Posterior cingulate gyrus (tissue), 11 donors: Measurements from ENCODE around the gene MYBPHL.
"Not testable (repeated sequence)": the region's sequence is repeated elsewhere in the genome, so short reads cannot be mapped to it uniquely, and the experiment has no call there.

Experiments
- DNase-seq, 10 donors: peaks; one replicate each; pipeline versions ENCODE4 v3.0.0 to v3.0.0-alpha.2; 2020 to 2021; ENCODE audit warnings: mixed read lengths in 3 of 10
- intact Hi-C: fragments of 100-400 bp; cut with DNase I; formaldehyde crosslinking; loops from one replicate; pipeline ENCODE4 v1.15.1; 2023

The MYBPHL gene

DNA sequence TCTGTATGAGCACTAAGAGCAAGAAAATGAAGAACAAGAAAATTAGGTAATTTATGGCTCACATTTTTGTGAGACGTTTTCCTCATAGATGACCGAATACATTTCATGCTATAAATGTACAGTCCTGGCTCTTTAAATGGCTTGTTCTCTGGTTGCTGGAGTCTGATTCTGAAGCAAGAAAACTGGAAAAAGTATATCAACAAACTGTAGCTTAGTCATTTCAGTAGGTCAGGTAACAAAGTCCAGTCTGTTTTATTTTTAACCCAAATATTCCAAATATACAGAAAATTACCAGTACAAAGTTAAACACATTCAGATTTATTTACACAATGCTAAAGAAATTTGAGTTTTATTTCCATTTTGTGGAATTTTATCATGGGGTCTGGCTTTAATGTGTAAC, 2.5 kb upstream of the MYBPHL start:
- no peak for DNase-seq
- intact Hi-C loops: no loop called here

DNA sequence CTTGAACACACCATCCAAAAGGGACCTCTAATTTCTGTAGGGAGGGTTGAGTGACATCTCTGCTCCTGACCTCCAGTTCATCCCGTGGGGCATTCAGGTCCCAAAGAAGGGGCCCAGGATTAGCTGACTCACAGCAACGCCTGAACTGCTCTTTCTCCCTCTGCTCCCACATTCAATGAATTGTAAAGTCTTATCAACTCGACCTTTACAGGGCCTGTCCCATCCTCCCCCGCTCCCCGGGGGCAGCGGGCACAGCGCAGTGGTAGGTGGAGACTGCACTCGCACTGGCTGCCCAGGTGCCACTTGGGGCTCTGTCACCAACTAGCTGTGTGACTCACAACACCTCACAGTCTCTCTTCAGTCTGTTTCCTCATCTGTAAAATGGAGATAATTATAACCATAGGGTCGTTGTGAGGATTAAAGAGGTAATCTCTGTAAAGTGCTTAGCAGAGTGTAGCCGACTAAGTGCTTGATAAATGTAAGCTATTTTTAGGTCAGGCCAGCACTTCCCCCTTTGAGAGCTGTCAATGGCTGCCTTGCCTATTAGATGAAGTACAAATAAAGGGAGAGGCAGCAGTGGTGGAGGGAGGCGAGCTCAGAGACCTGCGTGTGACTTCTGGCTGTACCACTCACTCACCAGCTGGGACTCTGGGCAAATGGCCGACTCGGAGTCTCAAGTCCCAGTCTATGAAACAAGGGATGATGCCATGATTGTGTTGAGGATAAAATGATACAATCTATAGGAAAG, 637 bp upstream of the MYBPHL start:
- intact Hi-C loops: no loop called here
- DNase-seq: peak in 7 of 10 donors; percentile 48 to 93 (median 58)

GRCh38 chr1:109305991-109306390, 820 bp downstream of the MYBPHL start:
- DNase-seq: not testable (repeated sequence)
- intact Hi-C loops: loop anchor here (2.0 kb wide), 1 partner anchor 23 kb away; the partner anchor contains the start of gene PSRC1

DNA sequence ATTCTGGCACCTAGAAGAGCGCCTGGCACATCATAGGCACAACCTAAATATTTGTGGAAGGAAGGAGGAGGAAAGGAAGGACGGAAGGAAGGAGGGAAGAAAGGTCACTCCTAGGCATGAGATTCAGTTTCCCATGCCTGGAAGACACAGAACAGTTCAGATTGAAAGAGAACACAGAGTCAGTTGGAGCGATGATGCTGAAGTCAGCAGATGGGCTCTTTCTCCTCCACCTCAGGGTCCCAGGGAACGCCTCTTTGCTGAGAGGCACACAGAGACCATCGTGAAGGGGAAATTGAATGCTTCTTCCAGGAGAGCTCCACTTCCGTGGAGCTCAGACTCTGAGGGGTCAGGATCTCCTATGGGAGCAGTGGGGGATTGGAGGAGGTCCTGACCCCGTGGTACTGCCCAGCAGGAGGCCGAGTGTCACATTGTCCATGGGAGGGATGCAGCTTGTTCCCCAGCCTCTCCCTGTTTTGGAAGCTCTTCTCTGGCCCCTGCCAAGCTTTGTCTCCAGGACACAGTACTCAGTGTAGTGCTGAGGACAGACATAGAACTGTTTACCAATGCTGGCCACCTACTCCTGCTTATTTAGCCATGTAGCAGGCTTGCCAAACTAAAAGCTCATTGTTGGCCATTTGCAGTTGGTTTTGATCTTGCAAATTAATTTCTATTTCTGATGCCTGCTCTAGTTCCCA, 2.4 kb downstream of the MYBPHL start:
- DNase-seq: peak; percentile 69 to 97 (median 82)
- intact Hi-C loops: loop anchor here (2.0 kb wide), 1 partner anchor 22 kb away; the partner anchor contains the start of gene PSRC1

GRCh38 chr1:109301874-109302273, 4.9 kb downstream of the MYBPHL start:
- no peak for DNase-seq
- intact Hi-C loops: no loop called here

DNA sequence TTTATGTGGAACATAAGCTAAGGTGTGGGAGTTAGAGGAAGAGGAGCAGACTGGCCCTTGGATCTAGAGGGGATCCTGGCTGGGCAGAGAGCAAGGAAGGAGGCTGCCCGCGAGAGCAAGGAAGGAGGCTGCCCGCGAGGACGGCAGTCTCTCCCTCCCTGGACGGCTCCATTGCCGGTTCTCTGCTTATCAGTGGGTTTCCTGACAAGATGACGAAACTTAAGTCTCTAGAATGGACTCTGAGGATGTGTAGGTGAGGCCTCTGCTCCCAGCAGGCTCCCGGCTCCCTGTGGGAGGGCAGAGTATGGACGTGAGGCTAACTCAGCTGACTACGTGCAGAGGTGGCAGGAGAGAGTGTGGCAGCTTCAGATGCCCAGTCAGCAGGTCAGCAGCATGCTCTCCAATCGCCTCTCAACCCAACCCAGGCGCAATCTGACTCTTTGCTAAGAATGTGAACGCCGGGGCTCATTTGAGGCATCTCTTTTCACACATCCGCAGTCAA, 6.1 kb downstream of the MYBPHL start:
- intact Hi-C loops: no loop called here

DNA sequence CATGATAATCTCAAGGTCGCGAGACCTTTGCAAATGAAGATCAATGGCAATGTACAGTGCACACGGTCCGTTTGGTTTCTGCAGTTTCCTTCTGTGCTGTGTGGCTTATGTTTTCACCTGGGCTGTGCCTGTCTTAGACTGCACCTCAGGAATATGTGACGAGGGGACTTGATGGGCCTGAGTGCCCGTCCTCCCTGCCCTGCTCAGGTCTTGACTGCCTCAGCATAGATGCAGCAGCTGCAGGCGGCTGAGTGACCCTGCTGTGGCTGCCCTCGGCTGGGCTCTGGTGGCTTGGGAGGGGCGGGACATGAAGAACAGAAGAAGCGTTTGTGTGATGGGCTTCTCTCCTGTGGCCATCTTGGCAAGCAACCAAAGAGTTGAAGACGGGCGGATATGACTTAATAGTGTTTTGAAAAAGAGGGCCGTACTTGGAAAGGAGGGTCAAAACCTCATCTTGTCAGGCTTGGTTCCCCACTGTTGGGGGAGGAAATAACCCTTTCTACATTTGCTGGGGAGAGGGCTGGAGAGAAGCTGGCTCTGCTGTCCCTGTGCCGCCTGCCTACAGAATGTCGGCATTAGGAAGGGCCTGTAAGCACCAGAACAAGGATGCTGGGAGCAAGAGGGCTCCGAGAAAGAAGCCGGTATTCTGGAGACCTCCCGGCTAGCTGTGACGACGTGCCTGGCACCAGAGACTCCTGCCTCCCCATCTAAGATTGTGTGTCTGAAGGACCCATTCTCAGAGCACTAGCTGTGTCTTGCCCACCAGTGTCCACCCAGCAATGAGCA, 7.1 kb downstream of the MYBPHL start:
- peak; percentile 74 to 98 (median 87) for DNase-seq
- intact Hi-C loops: no loop called here

More for the DNA sequence above, 6.1 kb downstream of the MYBPHL start:
- no peak for DNase-seq

DNA sequence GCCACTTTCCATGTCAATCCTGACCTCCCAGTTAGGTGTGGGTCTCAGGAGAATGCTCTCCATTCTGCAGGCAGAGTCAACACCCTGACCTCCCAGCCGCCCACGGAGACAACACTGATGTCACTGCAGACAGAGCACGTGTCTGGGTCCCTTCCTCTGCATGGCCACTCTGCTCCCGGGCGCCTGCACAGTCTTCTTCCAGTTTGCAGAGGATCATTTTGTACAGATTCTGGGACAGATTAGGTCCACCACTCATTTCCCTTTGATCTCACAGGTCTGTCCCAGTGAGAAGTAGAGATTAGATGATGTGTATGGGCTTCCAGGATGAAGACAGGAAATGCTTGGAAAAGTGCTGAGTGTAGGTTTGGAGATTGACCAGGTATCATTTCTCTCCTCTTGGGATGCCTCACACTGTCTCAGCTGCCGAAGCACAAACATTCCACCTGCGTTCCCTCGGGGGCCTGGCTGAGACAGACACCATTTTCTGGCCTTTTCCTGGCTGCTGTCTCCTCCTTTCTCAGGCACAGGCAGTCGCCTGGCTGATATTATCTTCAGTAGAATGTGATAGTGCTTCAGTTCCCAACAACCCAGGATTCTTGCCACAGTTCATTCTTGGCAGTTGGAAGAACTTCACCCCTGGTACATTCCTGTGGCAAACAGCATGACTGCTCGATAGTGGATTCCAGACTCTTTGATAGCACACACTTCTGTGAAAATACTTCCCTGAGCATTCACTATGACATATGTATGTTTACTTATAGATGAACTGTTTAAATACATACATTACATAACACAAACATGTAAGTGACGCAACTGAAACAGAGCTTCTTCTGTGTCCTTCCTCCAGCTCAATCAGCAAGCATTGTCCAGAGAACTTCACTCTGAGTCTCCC, 7.9 kb downstream of the MYBPHL start:
- intact Hi-C loops: no loop called here
- peak in 7 of 10 donors; percentile 62 to 96 (median 76) for DNase-seq

DNA sequence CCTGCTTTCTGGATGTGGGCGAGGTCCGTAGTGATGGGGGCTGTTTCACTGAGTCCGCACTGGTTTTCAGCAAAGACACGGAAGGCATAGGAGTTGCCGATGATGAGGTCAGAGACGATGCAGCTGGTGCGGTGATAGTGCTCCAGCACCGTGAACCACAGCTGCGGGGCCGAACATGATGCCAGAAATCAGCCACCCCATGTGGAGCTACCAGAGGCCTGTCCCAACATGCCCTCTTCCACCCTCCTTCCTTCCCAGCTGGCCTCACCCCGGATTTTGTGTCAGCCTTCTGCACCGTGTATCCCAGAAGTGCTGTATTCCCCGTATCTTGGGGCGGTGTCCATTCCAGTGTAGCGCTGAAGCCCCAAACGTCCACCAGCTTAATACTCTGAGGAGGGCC, 10.0 kb downstream of the MYBPHL start:
- intact Hi-C loops: no loop called here
- DNase-seq: no peak

- no peak for DNase-seq
Observed at GRCh38 chr1:109295712-109296415, 10.9 kb downstream of the MYBPHL start.

GRCh38 chr1:109294481-109294880, 12.3 kb downstream of the MYBPHL start:
- no peak for DNase-seq
- intact Hi-C loops: no loop called here

More at GRCh38 chr1:109295712-109296415, 10.9 kb downstream of the MYBPHL start:
- intact Hi-C loops: no loop called here

DNA sequence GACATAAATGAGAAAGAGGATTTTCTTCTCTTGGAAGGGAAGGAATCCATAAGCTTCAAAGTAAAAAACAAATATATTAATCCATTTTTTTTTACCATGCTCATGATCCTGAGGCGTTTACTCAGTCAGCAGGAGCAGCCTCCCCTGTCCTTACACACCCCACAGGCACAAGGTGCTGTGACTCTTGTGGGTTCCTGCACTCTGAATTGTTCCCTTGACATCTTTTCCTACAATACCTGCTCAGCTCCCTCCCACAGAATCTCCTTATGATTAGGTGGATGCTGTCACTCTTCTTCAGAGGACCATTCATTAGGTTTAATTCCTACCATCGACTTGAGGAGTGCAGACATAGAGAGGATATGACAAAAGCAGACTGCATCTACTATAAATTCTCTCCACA, 13.8 kb downstream of the MYBPHL start:
- DNase-seq: no peak
- intact Hi-C loops: no loop called here

- peak in 1 of 10 donors; percentile 13 for DNase-seq
- intact Hi-C loops: no loop called here
Observed at GRCh38 chr1:109292364-109292763, 14.4 kb downstream of the MYBPHL start.

GRCh38 chr1:109290998-109291397, 15.8 kb downstream of the MYBPHL start:
- peak in 1 of 10 donors; percentile 14 for DNase-seq
- intact Hi-C loops: no loop called here

DNA sequence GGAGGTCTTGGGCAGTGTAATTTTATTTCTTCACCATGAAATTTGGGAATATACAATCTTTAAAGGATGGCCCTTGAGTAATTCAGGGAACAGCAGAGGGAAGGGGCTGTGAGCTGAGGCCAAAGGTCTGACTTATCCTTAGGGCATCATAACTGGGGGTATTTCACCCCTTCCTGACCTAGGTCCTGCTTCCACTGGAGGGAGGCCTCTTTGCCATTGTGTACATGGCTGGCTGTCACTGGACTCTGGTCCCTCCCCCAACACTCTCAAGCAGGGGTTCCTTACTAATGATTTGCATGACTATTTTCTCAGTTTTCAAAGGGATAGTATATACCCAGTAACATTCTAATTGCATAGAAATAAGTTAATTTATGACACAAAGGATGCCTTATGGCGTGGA, 16.7 kb downstream of the MYBPHL start:
- intact Hi-C loops: no loop called here
- DNase-seq: peak in 1 of 10 donors; percentile 2

DNA sequence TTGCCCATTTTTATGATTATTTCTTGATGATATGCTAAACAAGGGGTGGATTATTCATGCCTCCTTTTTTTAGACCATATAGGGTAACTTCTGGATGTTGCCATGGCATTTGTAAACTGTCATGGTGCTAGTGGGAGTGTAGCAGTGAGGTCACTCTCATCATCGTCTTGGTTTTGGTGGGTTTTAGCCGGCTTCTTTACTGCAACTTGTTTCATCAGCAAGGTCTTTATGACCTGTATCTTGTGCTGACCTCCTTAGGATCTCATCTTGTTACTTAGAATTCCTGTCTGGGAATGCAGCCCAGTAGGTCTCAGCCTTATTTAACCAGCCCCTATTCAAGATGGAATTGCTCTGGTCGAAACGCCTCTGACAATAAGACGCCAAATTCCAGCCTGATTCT, 20.0 kb downstream of the MYBPHL start:
- intact Hi-C loops, DNase-seq: not testable (repeated sequence)

DNA sequence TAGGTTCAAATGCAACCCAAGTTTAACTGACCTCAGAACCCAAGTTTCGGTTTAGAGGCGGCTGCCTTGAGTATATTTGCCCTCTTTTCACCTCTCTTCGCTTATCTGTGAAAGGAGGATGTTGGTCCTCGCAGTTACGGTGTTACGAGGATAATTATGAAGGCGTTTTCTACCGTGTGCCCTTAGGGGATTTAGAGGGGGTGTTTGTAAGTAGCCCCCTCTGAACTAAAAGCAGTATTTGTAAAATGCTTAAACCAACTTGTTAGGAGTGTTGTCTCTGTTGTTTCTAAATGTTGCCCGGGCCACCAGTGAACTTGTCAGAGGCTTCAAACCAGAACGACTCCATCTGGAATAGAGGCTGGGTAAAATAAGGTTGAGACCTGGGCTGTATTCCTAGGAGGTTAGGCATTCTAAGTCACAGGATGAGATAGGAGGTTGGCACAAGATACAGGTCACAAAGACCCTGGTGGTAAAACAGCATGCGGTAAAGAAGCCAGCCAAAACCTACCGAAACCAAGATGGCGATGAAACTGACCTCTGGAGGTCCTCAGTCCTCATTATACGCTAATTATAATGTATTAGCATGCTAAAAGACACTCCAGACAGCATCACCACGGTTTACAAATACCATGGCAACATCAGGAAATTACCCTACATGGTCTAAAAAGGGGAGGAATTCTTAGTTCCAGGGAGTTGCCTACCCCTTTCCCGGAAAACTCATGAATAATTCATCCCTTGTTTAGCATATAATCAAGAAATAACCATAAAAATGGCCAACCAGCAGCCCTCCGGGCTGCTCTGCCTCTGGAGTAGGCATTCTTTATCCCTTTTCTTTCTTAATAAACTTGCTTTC, 22.8 kb downstream of the MYBPHL start:
- intact Hi-C loops: loop anchor here (1.0 to 2.0 kb wide), 2 partner anchors 21 to 115 kb away; no protein-coding TSS in a partner anchor
- peak in 1 of 10 donors; percentile 7 for DNase-seq
